Measurements from ENCODE around the gene IFNA10.
"Not testable (repeated sequence)": the region's sequence is repeated elsewhere in the genome, so short reads cannot be mapped to it uniquely, and the experiment has no call there.

The IFNA10 gene

GRCh38 chr9:21207043-21207442 is at the start of gene IFNA10:
TSS of gene IFNA10 (minus strand) at chr9:21207143. CDS start at chr9:21207097, 46 bp downstream.
- peaks cover 11% of the 10 kb centered on the region for H3K27me3 Mint-ChIP-seq
- H3K4me3 Mint-ChIP-seq, H3K27ac Mint-ChIP-seq, H3K36me3 Mint-ChIP-seq, H3K9me3 Mint-ChIP-seq, H3K4me1 Mint-ChIP-seq: not testable (repeated sequence)

- Mint-ChIP-seq H3K4me3 (no peak overlapping the region), H3K4me1 (peaks cover 5% of the 10 kb centered on the region), H3K27ac (no peak overlapping the region), H3K27me3 (peaks cover 3% of the 10 kb centered on the region), H3K36me3 (no peaks in the 10 kb centered on the region), H3K9me3 (no peaks in the 10 kb centered on the region)
Measured at GRCh38 chr9:21255538-21256212, 48.7 kb upstream of the IFNA10 start.

DNA sequence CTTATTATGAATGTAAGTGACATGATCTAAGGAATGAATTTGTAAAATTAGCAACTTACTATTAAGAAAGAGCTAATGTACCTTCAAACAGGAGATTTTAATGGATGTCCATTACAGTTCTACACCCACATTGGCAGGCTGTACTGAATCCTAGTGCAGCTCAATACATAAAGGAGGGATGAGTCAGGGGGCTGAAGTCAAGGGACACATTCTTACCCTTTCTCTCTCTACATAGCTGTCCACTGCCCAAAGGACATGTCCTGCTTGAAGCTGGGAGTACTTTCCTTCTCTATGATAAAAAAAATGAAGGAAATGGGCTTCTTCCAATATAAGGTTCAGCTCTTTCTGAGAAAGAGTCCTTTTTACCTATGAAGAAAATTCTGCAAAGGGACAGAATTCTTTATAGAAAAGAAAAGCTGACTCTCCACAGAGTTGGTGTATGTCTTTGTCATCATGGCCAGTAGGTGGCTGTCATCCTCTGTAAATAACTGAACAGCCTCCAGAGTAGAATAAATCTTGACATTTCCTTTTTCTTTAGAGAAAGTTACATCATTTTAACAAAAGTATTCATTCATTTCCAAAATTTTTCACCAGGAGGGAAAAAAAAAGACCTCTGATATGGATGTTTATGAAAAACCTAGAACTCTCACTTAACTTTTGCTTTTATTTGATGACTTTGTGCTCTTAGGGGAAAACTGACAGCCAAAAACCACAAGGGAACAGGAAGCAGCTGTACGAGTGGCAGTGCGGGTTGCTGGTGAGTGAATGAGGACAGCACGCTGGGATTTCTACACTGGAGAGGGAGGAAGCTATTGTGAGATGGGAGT is 46.0 kb upstream of the IFNA10 start:
- peaks cover 8% of the 10 kb centered on the region for H3K27me3 Mint-ChIP-seq
- no peaks in the 10 kb centered on the region for H3K36me3 Mint-ChIP-seq
- H3K4me1 Mint-ChIP-seq: peaks cover 5% of the 10 kb centered on the region
- no peak overlapping the region for H3K4me3 Mint-ChIP-seq
- H3K9me3 Mint-ChIP-seq: no peaks in the 10 kb centered on the region
- no peak overlapping the region for H3K27ac Mint-ChIP-seq

- H3K27ac Mint-ChIP-seq: no peak overlapping the region
- peaks cover 5% of the 10 kb centered on the region for H3K4me1 Mint-ChIP-seq
- peaks cover 8% of the 10 kb centered on the region for H3K27me3 Mint-ChIP-seq
- no peak overlapping the region for H3K4me3 Mint-ChIP-seq
- H3K9me3 Mint-ChIP-seq: no peaks in the 10 kb centered on the region
- H3K36me3 Mint-ChIP-seq: no peaks in the 10 kb centered on the region
Measured at GRCh38 chr9:21251638-21252037, 44.7 kb upstream of the IFNA10 start.

- no peaks in the 10 kb centered on the region for H3K36me3 Mint-ChIP-seq
- no peak overlapping the region for H3K27ac Mint-ChIP-seq
- no peak overlapping the region for H3K4me3 Mint-ChIP-seq
- H3K27me3 Mint-ChIP-seq: peaks cover 8% of the 10 kb centered on the region
- H3K4me1 Mint-ChIP-seq: peaks cover 5% of the 10 kb centered on the region
- H3K9me3 Mint-ChIP-seq: no peaks in the 10 kb centered on the region
Measured at GRCh38 chr9:21251190-21251589, 44.2 kb upstream of the IFNA10 start.

DNA sequence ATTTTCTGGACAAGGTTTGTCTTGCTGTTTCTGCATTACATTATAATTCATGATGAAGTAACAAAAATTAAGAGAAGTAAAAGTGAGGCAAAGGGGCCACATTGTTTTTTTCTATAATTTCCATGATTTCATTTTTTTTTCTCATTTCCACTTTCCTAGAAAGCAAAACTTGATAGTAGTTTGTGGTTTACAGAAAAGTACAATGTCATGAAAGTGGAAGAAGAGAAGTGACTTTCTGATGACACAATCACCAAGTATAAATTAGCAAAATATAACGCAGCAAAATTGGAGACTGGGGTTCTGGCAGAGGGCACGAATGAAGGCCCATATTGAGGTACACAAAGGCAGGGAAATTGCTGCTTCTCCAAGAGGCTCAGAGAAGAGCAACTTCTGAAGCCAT is 37.9 kb upstream of the IFNA10 start:
- no peaks in the 10 kb centered on the region for H3K36me3 Mint-ChIP-seq
- no peaks in the 10 kb centered on the region for H3K9me3 Mint-ChIP-seq
- H3K4me1 Mint-ChIP-seq: peaks cover 4% of the 10 kb centered on the region
- H3K4me3 Mint-ChIP-seq: no peak overlapping the region
- peaks cover 14% of the 10 kb centered on the region for H3K27me3 Mint-ChIP-seq
- H3K27ac Mint-ChIP-seq: no peak overlapping the region

GRCh38 chr9:21239911-21240310 is 33.0 kb upstream of the IFNA10 start, which contains the start of gene IFNA14:
TSS of gene IFNA14 (minus strand) at chr9:21240005. CDS start at chr9:21239935, 70 bp downstream.
- Mint-ChIP-seq H3K27me3 (peaks cover 5% of the 10 kb centered on the region), H3K9me3 (no peaks in the 10 kb centered on the region), H3K4me3 (no peak within 1 kb of the TSS), H3K36me3 (no peaks in the 10 kb centered on the region), H3K4me1 (peaks cover 14% of the 10 kb centered on the region), H3K27ac (no peak within 1 kb of the TSS)

DNA sequence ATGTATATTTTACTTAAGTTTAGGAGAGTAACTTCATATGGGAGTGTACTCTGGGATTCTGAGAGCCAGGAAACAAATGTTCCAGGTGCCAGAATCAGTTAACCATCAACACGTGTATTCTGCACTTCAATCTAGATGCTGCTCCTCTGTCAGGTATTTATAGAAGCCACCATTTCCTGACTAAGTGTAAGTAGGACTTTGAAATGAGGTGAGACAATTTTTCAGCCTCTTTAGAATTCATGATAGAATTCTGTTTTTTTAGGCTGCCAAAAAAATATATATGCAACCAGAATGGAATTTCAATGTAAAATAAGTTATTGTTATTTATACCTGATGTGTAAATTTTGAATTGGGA is 29.4 kb upstream of the IFNA10 start:
- not testable (repeated sequence) for H3K27me3 Mint-ChIP-seq, H3K36me3 Mint-ChIP-seq, H3K27ac Mint-ChIP-seq, H3K9me3 Mint-ChIP-seq
- H3K4me1 Mint-ChIP-seq: peaks cover 11% of the 10 kb centered on the region
- peak overlapping the region; percentile 49 for H3K4me3 Mint-ChIP-seq

- H3K27me3 Mint-ChIP-seq, H3K27ac Mint-ChIP-seq, H3K9me3 Mint-ChIP-seq, H3K36me3 Mint-ChIP-seq: not testable (repeated sequence)
- peaks cover 11% of the 10 kb centered on the region for H3K4me1 Mint-ChIP-seq
- peak overlapping the region; percentile 49 for H3K4me3 Mint-ChIP-seq
Measured at GRCh38 chr9:21235468-21236359, 28.8 kb upstream of the IFNA10 start.

GRCh38 chr9:21234153-21234687 is 27.3 kb upstream of the IFNA10 start:
- H3K9me3 Mint-ChIP-seq: no peaks in the 10 kb centered on the region
- no peaks in the 10 kb centered on the region for H3K36me3 Mint-ChIP-seq
- H3K4me1 Mint-ChIP-seq: peaks cover 11% of the 10 kb centered on the region
- H3K27ac Mint-ChIP-seq: no peak overlapping the region
- H3K27me3 Mint-ChIP-seq: no peaks in the 10 kb centered on the region
- no peak overlapping the region for H3K4me3 Mint-ChIP-seq

GRCh38 chr9:21233258-21233657 is 26.3 kb upstream of the IFNA10 start:
- H3K4me1 Mint-ChIP-seq: peaks cover 11% of the 10 kb centered on the region
- no peaks in the 10 kb centered on the region for H3K27me3 Mint-ChIP-seq
- H3K9me3 Mint-ChIP-seq: no peaks in the 10 kb centered on the region
- no peak overlapping the region for H3K4me3 Mint-ChIP-seq
- H3K36me3 Mint-ChIP-seq: no peaks in the 10 kb centered on the region
- H3K27ac Mint-ChIP-seq: no peak overlapping the region

DNA sequence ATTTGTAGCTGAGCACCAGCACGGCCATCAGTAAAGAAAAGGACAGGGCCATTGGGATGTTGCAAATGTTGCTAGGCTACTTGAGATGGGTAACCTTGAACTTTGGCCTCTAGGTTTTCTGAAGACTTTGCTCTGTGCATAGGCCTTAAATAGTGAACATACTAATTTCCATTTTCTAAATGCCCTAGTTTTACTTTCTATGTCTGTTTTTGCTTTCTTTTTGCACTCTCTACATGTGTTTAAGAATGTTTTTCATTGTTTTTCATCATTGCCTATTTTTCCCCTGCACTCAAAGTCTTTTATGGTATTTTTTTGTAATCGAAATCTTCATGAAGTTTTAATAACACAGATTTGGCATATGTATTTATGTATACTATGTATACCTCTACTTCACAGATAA is 21.2 kb upstream of the IFNA10 start, which contains the start of gene IFNA17:
Gene IFNA17 (minus strand): TSS at position 101 of the 400 bp plus-strand sequence. CDS start 49 bp downstream, at position 52.
- H3K27ac Mint-ChIP-seq: no peak within 1 kb of the TSS
- H3K9me3 Mint-ChIP-seq: no peaks in the 10 kb centered on the region

DNA sequence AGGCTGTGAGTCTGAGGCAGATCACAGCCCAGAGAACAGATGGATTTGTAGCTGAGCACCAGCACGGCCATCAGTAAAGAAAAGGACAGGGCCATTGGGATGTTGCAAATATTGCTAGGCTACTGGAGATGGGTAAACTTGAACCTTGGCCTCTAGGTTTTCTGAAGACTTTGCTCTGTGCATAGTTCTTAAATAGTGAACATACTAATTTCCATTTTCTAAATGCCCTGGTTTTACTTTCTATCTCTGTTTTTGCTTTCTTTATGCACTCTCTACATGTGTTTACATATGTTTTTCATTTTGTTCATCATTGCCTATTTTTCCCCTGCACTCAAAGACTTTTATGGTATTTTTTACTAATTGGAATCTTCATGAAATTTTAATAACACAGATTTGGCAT is 10.3 kb upstream of the IFNA10 start, which contains the start of gene IFNA16:
Gene IFNA16 (minus strand): TSS at position 101 of the 400 bp plus-strand sequence. CDS start 6 bp downstream, at position 95.
- H3K36me3 Mint-ChIP-seq, H3K27ac Mint-ChIP-seq, H3K9me3 Mint-ChIP-seq, H3K4me3 Mint-ChIP-seq, H3K4me1 Mint-ChIP-seq: not testable (repeated sequence)
- H3K27me3 Mint-ChIP-seq: peaks cover 16% of the 10 kb centered on the region

More for the DNA sequence above, 21.2 kb upstream of the IFNA10 start, which contains the start of gene IFNA17:
- Mint-ChIP-seq H3K4me3 (no peak within 1 kb of the TSS), H3K4me1 (no peaks in the 10 kb centered on the region), H3K27me3 (peaks cover 1% of the 10 kb centered on the region), H3K36me3 (no peaks in the 10 kb centered on the region)

GRCh38 chr9:21213411-21214326 is 6.7 kb upstream of the IFNA10 start:
- H3K27ac Mint-ChIP-seq: not testable (repeated sequence)
- peak overlapping the region; percentile 19 for H3K4me3 Mint-ChIP-seq

More at GRCh38 chr9:21213411-21214326, 6.7 kb upstream of the IFNA10 start:
- H3K4me1 Mint-ChIP-seq, H3K27me3 Mint-ChIP-seq, H3K36me3 Mint-ChIP-seq, H3K9me3 Mint-ChIP-seq: not testable (repeated sequence)
